HG02852 (cell line): ENCODE measurements around the gene C6orf136.

Source experiments
- ATAC-seq: cut with Tn5 transposase; IDR thresholded peaks from one replicate; pipeline ENCODE4 v1.9.1; 2021; ENCODE audit warnings: mild to moderate bottlenecking, moderate library complexity; ENCODE audit not compliant: unreplicated experiment

C6orf136 gene

DNA sequence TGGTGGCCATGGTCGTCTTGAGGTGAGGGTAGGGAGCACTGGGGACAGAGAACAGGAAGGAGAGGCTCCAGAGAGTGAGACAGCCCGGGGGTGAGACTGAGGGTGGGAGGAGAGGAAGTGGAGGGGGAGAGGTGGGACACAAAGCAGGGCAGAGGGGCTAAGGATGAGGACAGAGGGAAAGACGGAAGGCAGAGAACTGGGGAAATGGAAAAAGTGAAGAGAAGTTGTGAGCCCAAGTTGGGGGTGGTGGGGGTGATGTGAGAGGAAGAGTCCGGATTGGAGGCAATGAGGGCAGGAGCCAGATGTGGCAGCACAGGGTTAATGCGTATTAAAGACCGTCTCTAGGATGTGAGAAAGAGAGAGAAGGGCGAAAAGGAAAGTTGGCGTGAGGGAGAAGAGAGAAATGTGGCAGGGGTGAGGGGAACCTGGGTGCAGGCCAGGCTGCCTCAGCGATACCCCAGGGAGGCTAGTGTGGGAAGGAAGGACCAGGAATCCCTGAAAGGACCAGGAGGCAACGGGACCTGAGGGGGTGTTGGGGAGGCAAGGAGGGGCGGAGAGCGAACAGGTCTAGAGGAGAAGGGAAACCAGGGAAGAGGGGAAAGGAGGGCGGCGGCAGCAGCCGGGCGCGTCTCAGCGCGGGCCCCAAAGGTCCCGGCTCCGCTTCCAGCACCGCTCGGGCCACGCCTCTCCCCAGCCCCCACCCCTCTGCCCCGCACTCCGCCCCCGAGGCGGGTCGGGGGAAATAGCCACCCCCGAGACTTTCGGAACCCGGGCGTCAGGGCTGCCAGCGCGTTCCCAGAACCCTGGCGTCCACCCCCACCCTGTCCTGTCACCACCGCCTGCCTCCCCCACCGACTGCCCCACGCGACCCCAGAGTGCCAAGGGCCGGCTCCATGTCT, 39.3 kb downstream of the C6orf136 start, which contains the start of gene PPP1R18:
TSS of gene PPP1R18 (minus strand) at position 637 of the 899 bp plus-strand sequence. CDS start at position 10, 627 bp downstream.
- ATAC-seq, result peak; percentile 15

DNA sequence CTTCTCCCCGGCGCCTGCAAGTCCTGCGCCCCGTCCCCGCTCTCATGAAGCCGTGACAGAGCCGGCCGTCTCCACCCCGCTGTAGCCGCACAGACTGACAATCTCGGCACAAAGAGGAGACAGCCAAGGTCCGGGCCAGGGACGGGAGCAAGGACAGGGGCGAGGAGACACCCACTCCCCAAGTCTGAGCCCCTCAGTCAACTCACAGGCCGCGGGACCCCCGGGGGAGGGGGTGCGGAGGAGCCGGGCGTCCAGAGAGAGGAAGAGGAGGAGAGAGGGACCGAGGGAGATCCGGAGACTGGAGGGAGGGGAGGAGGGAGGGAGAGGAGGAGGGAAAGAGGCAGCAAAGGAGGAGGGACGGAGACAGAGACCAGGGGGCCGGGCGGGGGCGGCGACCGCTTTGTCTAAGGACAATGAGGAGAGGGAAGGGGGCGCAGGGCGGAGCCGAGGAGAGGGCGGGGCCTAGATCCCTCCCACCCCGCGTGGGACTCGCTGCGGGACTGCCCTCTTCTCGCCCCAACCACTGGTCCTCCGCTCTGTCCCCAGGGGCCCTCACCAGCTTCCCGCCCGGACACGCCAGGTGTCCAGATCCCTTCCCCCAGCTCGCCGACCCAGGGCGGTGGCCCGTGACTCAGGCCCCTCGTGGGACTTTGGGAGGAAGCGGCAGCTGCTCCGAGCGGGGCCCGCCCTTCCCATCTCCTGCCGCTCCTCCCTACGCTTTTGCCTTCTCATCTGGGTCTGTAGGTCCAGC, 40.1 kb downstream of the C6orf136 start:
- ATAC-seq, result peak; percentile 40

DNA sequence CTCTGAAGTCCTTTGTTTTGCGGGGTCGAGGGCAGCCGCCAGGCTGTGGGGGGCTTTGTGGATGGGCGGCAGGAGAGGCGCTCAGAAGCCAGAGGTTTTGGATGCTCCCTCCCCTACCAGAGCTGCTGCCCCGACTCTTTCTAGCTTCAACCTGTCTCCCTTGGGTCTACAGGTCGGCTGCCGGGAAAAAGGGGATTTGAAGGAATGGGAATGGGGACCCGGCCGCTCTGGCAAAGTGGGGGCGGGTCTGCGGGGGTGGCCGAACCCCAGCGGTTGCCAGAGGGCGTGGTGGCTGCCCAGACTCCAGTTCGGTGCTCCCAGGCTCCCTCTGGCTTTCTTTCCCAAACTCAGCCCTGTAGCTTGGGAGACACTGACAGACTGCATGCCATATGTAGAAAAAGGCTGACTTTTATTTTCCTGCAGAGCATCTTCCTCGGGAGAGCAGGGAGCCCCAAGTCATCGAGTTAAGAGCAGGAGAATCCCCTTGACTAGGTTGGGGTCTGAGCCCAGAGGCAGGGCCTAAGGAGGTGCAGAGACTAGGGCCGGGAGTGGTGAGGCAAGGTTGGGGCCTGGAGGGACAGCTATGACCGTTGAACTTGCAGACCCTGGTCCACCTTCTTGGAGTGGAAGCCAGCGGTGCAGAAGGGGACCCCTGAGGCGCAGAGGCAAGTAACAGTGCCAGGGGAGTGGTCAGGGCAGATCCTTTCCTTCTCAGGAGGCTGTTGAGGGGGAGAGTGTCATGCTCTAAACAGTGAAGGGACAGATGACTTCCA, 40.9 kb downstream of the C6orf136 start:
- ATAC-seq, result no peak

DNA sequence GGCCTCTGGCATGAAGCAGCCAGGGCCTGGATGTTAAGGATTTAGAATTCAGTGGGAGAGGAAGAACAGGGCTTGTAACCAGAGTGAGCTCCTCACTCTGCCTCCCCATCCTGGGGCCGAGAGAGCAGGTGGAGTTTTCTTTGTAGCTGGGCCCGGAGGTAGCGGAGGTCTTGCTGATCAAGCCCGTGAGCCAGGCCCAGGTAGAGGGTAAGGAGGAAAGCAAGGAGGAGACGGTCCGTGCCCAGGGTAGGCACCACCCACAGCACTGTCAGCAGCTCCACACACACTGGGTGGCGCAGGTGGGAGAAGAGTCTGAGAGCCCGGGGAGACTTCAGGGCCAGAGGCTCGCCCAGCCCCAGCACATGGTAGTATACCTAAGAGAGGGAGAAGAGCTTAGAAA, 41.6 kb downstream of the C6orf136 start:
- ATAC-seq, result no peak

DNA sequence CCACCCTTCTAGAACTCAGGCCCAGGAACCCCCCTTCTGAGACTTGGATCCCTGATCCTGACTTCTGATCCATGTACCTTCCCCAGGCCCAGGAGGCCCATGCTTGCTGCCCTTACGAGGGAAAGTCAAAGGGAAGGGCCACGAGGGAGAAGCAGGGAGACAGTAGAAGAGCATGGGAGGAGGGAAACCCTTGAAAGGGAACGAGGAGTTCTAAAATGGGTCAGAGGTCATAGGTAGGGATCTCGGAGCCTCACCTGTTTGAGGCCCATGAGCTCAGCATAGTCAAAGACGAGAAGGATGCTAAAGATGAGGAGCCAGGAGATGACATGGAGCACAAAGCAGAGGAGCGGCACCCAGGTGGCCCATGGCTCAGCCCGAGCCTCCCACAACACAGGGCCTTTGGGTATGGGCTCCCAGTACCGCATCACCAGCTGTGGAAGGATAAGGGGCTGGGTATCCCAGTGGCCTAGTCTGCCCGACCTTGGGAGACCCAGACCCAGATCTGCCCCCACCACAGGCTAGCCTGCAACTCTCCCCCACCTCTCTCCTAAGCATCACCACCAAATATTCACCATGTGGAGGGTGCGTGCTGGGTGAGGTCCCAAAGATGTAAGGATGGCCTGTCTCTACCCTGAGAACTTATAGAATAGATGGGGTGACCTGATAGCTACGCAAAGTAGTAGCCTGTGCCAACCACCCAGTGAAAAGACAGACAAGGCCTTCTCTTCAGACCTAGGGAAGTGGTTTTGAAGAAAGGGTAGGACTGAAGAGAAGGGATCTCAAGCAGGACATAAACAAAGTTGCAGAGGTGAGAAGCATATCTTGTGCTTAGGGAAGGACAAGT, 42.3 kb downstream of the C6orf136 start:
- no peak for ATAC-seq

DNA sequence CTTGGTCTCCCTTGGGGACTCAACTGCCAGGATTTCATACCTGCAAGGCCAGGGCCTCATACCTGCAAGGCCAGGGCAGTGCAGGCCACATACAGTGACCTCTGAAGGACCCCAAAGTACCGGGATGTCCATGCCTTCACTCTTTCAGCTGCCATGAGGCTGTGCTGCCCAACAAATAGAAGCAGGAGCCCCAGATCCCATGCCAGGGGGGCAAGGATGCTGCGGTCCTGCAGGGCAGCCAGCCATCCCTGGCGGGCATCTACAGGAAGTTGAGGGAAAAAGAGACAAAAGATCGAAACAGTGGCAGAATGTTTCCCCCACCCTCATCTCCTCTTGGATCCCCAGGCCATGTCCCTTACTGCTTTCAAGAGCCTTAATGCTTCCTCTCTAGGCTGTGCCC, 43.1 kb downstream of the C6orf136 start:
- ATAC-seq, result no peak

DNA sequence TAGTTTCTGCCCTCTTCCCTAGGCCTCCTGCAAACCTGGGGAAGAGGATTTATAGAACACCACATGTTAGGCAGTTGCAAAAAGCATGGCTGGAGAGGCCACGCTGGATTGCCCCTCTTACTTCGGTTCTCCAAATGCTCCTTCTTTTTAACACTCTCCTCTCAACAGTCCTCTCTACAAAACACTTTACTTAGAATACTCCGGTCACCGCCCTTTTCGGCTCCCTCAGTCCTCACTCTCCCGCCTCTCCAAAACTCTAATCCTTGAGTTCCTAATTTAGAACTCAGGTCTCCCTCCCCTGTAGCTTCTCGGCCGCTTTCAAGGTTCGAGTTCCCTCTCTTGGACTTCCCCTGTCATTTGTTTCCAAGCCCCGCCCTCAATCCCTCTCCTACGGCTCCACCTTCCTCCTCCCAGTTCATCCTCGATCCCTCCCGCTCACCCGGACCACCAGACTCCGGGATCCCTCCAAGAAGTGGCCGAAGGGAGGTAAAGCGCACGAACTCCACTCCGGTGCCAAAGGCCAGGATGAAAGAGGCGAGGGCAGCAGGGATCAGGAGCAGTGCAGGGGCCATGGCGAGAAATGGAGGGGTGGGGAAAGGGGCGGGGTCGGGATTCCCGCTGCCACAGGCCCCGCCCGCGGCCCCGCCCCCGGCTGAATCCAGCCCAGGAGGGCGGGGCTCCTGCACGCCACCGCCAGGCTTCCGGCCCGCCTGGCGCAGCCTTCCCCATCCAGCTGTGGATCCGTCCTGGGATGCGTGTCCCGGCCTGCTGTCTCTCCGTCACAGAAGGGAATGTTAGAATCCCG, 43.7 kb downstream of the C6orf136 start, which contains the start of gene NRM:
TSS of gene NRM (minus strand) at position 582 of the 805 bp plus-strand sequence. CDS start at position 572, 10 bp downstream.
- peak; percentile 37 for ATAC-seq

DNA sequence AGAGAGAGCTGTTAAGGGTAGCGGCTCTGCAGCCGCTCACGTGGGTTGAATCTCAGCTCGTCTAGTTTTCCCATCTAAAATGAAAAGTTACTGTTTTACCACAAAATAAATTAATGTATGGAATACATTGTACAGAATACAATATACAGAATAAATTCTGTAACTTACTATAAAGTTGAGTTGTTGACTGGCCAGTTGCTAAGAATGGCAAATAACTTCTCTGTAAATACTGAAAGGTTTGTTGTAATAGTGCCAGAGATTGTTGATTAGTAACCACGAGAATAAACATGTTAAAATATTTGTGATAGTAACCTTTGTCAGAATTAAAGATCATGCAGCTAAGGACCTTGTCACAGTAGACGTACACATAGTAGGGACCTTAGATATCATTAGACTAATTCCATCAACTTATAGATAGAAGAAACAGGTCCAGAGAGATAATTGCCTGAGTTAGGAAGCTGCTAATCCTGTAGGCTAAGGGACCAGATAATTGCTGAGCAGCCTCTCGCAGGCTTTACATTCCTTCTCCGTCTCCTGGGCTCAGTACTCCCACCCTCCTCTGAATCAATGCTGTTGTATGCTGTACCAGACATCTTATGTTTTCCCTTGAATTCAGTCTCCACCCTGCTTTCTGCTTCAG, 44.4 kb downstream of the C6orf136 start:
- ATAC-seq, result no peak

DNA sequence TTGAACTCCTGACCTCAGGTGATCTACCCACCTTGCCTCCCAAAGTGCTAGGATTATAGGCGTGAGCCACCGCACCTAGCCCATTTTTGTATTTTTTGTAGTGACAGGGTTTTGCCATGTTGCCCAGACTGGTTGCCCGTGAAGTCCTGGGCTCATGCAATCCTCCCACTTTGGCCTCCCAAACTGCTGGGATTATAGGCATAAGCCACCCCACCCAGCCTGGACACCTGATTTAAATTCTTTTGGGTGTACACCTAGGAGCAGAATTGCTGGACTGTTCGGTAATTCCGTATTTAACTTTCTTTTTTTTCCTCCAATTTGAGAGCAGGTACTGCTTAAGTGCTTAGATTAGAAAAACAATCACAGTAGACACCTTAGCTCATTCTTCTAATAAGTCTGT, 49.5 kb downstream of the C6orf136 start:
- no peak for ATAC-seq

DNA sequence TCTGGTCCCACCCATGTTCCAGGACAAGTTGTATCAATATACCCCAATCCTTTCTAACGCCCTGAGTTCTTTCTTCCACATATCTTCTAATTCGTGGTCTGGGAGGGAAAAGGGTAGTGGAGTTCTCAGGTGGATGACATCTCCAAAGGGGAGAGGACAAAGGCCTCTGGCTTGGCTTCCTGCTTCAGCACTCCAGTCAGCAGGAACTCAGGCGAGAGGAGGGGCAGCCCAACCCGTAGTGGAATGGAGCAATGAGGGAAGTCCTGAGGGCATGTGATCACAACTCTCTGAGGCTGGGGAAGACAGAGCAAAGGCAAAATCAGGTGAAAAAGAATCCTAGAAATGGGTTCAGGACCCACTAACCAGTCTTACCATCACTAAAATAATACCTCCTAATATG, 53.4 kb downstream of the C6orf136 start:
- no peak for ATAC-seq
